HG03175 (cell line): Measurements from ENCODE around the gene ARL16.
"Not testable (repeated sequence)": the region's sequence is repeated elsewhere in the genome, so short reads cannot be mapped to it uniquely, and the experiment has no call there.

Experiments used
- ATAC-seq: cut with Tn5 transposase; IDR thresholded peaks from one replicate; pipeline ENCODE4 v1.9.1; 2021; ENCODE audit warnings: mild to moderate bottlenecking, moderate library complexity; ENCODE audit not compliant: unreplicated experiment

The ARL16 gene

GRCh38 chr17:81696218-81696941 lies 12.8 kb upstream of the ARL16 start:
- no peak for ATAC-seq

GRCh38 chr17:81695801-81696200 lies 12.2 kb upstream of the ARL16 start:
- ATAC-seq: no peak

- no peak for ATAC-seq
These were observed 11.6 kb upstream of the ARL16 start for GRCh38 chr17:81695211-81695610.

- ATAC-seq: no peak
These were observed 11.2 kb upstream of the ARL16 start for GRCh38 chr17:81694810-81695209.

- no peak for ATAC-seq
These were observed 10.1 kb upstream of the ARL16 start for GRCh38 chr17:81693509-81694210.

- no peak for ATAC-seq
These were observed 8.0 kb upstream of the ARL16 start for GRCh38 chr17:81691608-81692007.

GRCh38 chr17:81691196-81691595 lies 7.6 kb upstream of the ARL16 start:
- ATAC-seq: no peak

GRCh38 chr17:81690549-81690948 lies 7.0 kb upstream of the ARL16 start:
- ATAC-seq: no peak

- no peak for ATAC-seq
These were observed 6.5 kb upstream of the ARL16 start for GRCh38 chr17:81690066-81690465.

GRCh38 chr17:81688616-81689015 lies 5.0 kb upstream of the ARL16 start:
- ATAC-seq: no peak

- no peak for ATAC-seq
These were observed 4.4 kb upstream of the ARL16 start for GRCh38 chr17:81687770-81688541.

- ATAC-seq: no peak
These were observed 3.0 kb upstream of the ARL16 start for GRCh38 chr17:81686614-81687013.

- no peak for ATAC-seq
These were observed 1.5 kb upstream of the ARL16 start for GRCh38 chr17:81685108-81685507.

GRCh38 chr17:81684442-81684911 lies 880 bp upstream of the ARL16 start:
- no peak for ATAC-seq

GRCh38 chr17:81683208-81683583 lies 401 bp downstream of the ARL16 start:
- ATAC-seq: peak; percentile 4

GRCh38 chr17:81682565-81683207 lies 911 bp downstream of the ARL16 start:
- ATAC-seq: no peak

GRCh38 chr17:81681672-81682071 lies 1.9 kb downstream of the ARL16 start:
- ATAC-seq: no peak

GRCh38 chr17:81680150-81680549 lies 3.4 kb downstream of the ARL16 start:
- ATAC-seq: no peak

GRCh38 chr17:81676906-81677305 lies 6.7 kb downstream of the ARL16 start:
- no peak for ATAC-seq

- not testable (repeated sequence) for ATAC-seq
These were observed 7.9 kb downstream of the ARL16 start for GRCh38 chr17:81675515-81676221.
